Activated CD8-positive, alpha-beta T cell treated with anti-CD3 and anti-CD28 coated beads, Interleukin-2, amount 10 ng/mL, durations not matched to agents 7 days and 5 days (primary cell): ENCODE results near the gene VCAM1. TPM values are rescaled to one million over a fixed set of nuclear protein-coding genes. Genes with fewer than 3 reads are reported as not detected.

Experiments
- ATAC-seq: fragments of 150-1000 bp; cut with Tn5 transposase; one replicate; pipeline ENCODE4 v1.10.0; 2021; ENCODE audit warnings: moderate library complexity
- CTCF ChIA-PET: fragments of 350-600 bp; sonication (Branson Sonifier 250); formaldehyde crosslinking; loops from one replicate; lab custom pipeline; 2021; ENCODE audit warnings: antibody characterized with exemption; lab: Charles Lee
- POLR2A ChIA-PET: fragments of 350-600 bp; sonication (Branson Sonifier 250); formaldehyde crosslinking; loops from one replicate; lab custom pipeline; 2021; ENCODE audit warnings: antibody characterized with exemption; lab: Charles Lee
- DNase-seq: peaks from one replicate; pipeline ENCODE4 v3.0.0-alpha.2; 2020
- H3K27ac Mint-ChIP-seq: one replicate; pipeline ENCODE4 v1.8.0; 2021; ENCODE audit warnings: mild to moderate bottlenecking, mixed read lengths
- H3K27me3 Mint-ChIP-seq: one replicate; pipeline ENCODE4 v1.8.0; 2021; ENCODE audit warnings: low read depth, mixed read lengths
- H3K36me3 Mint-ChIP-seq: one replicate; pipeline ENCODE4 v1.8.0; 2021; ENCODE audit warnings: low read depth, mixed read lengths
- H3K4me1 Mint-ChIP-seq: one replicate; pipeline ENCODE4 v1.8.0; 2021; ENCODE audit warnings: low read depth, mixed read lengths
- H3K4me3 Mint-ChIP-seq: one replicate; pipeline ENCODE4 v1.8.0; 2021; ENCODE audit warnings: mild to moderate bottlenecking, mixed read lengths
- H3K9me3 Mint-ChIP-seq: one replicate; pipeline ENCODE4 v1.8.0; 2022; ENCODE audit warnings: mixed read lengths; ENCODE audit not compliant: insufficient read depth
- total RNA-seq, 2 experiments: library from RNA; stranded (reverse); gene quantifications; one replicate each; pipeline ENCODE4 v1.2.3, GENCODE V29; 2021

Gene VCAM1
- total RNA-seq, 2 experiments from 2014 or later, result 0.08 to 0.11 TPM

DNA sequence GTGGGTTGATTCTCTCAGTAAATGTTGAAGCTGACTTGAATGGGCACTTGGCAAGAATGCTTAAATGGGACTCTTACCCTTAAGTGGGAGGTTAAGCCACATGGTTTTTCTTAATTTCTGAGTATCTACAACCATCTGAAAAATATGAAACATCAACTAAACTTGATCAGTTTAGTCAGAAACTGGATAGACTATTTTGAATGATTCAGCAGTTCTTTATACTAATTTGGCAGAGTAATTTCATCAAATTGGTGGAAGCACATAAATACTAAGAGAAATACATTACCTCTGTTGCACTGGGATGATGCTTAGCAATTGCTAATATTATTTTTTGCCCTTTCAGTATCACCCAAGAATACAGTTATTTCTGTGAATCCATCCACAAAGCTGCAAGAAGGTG is 4.7 kb downstream of the VCAM1 start:
- POLR2A ChIA-PET, result no interaction called here

GRCh38 chr1:100730130-100730529 is 10.6 kb downstream of the VCAM1 start:
- no peaks in the 10 kb centered on the region for H3K36me3 Mint-ChIP-seq
- POLR2A ChIA-PET, result no interaction called here
- CTCF ChIA-PET, result no interaction called here

More for the DNA sequence above, 4.7 kb downstream of the VCAM1 start:
- Mint-ChIP-seq H3K9me3 (no peaks in the 10 kb centered on the region), H3K27me3 (peaks cover 44% of the 10 kb centered on the region), H3K4me3 (no peak overlapping the region), H3K4me1 (peaks cover 2% of the 10 kb centered on the region), H3K36me3 (no peaks in the 10 kb centered on the region), H3K27ac (no peak overlapping the region)
- ATAC-seq, result no peak
- CTCF ChIA-PET, result interaction anchor here (0.8 kb wide), 1 partner anchor 87 kb away, joined by 3 read pairs; no protein-coding TSS in a partner anchor
- DNase-seq, result no peak

GRCh38 chr1:100731309-100731708 is 11.8 kb downstream of the VCAM1 start:
- H3K36me3 Mint-ChIP-seq, result no peaks in the 10 kb centered on the region
- H3K27ac Mint-ChIP-seq, result no peak overlapping the region
- POLR2A ChIA-PET, result no interaction called here
- DNase-seq (no peak), ATAC-seq (no peak)
- peaks cover 20% of the 10 kb centered on the region for H3K27me3 Mint-ChIP-seq
- no peak overlapping the region for H3K4me3 Mint-ChIP-seq
- no peaks in the 10 kb centered on the region for H3K4me1 Mint-ChIP-seq
- CTCF ChIA-PET, result no interaction called here
- H3K9me3 Mint-ChIP-seq, result no peaks in the 10 kb centered on the region

More at GRCh38 chr1:100730130-100730529, 10.6 kb downstream of the VCAM1 start:
- no peak for DNase-seq
- ATAC-seq, result no peak
- no peak overlapping the region for H3K4me3 Mint-ChIP-seq
- H3K27ac Mint-ChIP-seq, result no peak overlapping the region
- H3K27me3 Mint-ChIP-seq, result peaks cover 24% of the 10 kb centered on the region
- no peaks in the 10 kb centered on the region for H3K9me3 Mint-ChIP-seq
- no peaks in the 10 kb centered on the region for H3K4me1 Mint-ChIP-seq

GRCh38 chr1:100731758-100732157 is 12.2 kb downstream of the VCAM1 start:
- H3K9me3 Mint-ChIP-seq, result no peaks in the 10 kb centered on the region
- H3K36me3 Mint-ChIP-seq, result no peaks in the 10 kb centered on the region
- H3K27me3 Mint-ChIP-seq, result peaks cover 17% of the 10 kb centered on the region
- no peaks in the 10 kb centered on the region for H3K4me1 Mint-ChIP-seq
- POLR2A ChIA-PET, result no interaction called here
- ATAC-seq (no peak), DNase-seq (no peak)
- CTCF ChIA-PET, result no interaction called here
- no peak overlapping the region for H3K27ac Mint-ChIP-seq
- no peak overlapping the region for H3K4me3 Mint-ChIP-seq

- H3K9me3 Mint-ChIP-seq, result no peaks in the 10 kb centered on the region
- no peaks in the 10 kb centered on the region for H3K4me1 Mint-ChIP-seq
- no peak for DNase-seq
- H3K4me3 Mint-ChIP-seq, result no peak overlapping the region
- ATAC-seq, result no peak
- peaks cover 9% of the 10 kb centered on the region for H3K27me3 Mint-ChIP-seq
- POLR2A ChIA-PET, result no interaction called here
- CTCF ChIA-PET, result interaction anchor here (1.7 to 2.1 kb wide), 2 partner anchors 14 to 18 kb away, joined by 4 to 6 read pairs; no protein-coding TSS in a partner anchor
- no peak overlapping the region for H3K27ac Mint-ChIP-seq
- H3K36me3 Mint-ChIP-seq, result no peaks in the 10 kb centered on the region
Observed at GRCh38 chr1:100734676-100735075, 15.1 kb downstream of the VCAM1 start.

DNA sequence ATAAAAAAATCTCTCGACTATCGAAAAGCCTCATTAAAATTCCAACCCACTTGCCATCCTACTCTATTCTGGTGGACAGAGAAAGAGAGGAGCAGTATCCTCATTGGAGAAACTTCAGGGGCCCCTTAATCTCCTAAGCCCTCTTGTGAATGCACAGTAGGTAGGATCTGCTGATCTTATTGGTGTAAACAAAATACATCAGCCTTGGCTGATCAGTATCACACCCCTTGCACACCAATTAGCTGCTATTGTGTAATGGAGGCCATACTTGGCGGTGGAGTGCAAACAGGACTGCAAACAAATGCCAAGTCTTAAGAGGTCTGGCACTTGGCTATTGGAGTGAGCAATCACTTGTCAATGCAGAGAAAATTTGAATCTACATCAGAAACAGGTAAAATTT is 15.7 kb downstream of the VCAM1 start:
- peaks cover 8% of the 10 kb centered on the region for H3K27me3 Mint-ChIP-seq
- H3K9me3 Mint-ChIP-seq, result no peaks in the 10 kb centered on the region
- DNase-seq, result no peak
- ChIA-PET POLR2A (no interaction called here), CTCF (no interaction called here)
- H3K4me1 Mint-ChIP-seq, result no peaks in the 10 kb centered on the region
- no peak overlapping the region for H3K4me3 Mint-ChIP-seq
- H3K36me3 Mint-ChIP-seq, result no peaks in the 10 kb centered on the region
- no peak for ATAC-seq
- H3K27ac Mint-ChIP-seq, result no peak overlapping the region

DNA sequence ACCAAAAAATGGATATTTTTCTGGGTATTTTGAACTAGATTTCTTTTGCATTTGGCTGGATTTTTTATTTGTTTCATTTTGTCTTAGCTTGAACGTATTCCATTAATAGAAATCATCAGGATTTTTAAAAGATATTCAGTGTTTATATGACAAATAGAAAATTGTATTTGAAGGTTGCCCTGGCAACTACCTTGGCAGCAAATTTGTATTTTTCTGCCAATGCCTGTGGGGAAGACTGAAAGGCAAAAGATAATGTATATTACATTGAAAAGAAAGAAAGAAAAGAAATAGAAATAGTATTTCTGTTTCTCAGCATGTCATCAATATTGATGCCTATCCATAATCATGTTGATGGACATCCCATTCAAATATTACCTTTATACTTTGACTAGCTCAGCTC is 16.8 kb downstream of the VCAM1 start:
- Mint-ChIP-seq H3K4me1 (no peaks in the 10 kb centered on the region), H3K36me3 (no peaks in the 10 kb centered on the region), H3K27me3 (peaks cover 6% of the 10 kb centered on the region), H3K27ac (no peak overlapping the region), H3K4me3 (no peak overlapping the region), H3K9me3 (no peaks in the 10 kb centered on the region)
- ATAC-seq, result no peak
- POLR2A ChIA-PET, result no interaction called here
- CTCF ChIA-PET, result no interaction called here
- no peak for DNase-seq

GRCh38 chr1:100736746-100737145 is 17.2 kb downstream of the VCAM1 start:
- no peak for DNase-seq
- ChIA-PET CTCF (no interaction called here), POLR2A (no interaction called here)
- H3K9me3 Mint-ChIP-seq, result no peaks in the 10 kb centered on the region
- no peaks in the 10 kb centered on the region for H3K4me1 Mint-ChIP-seq
- no peak for ATAC-seq
- no peak overlapping the region for H3K27ac Mint-ChIP-seq
- no peaks in the 10 kb centered on the region for H3K36me3 Mint-ChIP-seq
- no peak overlapping the region for H3K4me3 Mint-ChIP-seq
- H3K27me3 Mint-ChIP-seq, result peaks cover 6% of the 10 kb centered on the region

DNA sequence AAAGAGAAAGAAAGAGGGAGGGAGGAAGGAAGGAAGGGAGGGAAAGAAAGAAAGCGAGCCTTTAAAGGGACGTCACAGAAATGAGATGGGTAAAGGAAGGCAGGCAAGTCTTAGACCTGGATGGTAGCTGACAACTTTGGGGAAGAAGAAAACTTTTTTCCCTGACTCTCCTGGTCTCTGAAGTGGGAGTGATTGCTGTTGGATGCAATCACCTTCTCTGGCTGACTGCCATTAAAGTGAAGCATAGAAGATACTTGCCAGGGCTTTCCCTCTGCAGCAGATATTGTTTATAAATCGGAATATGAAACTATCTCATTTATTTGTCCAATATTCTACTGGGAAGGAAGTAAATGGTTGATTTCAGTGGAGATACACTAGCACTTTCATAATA is 27.0 kb downstream of the VCAM1 start:
- no peak for ATAC-seq
- ChIA-PET CTCF (interaction anchor here (0.6 kb wide), 1 partner anchor 36 kb away, joined by 4 read pairs; no protein-coding TSS in a partner anchor), POLR2A (no interaction called here)

GRCh38 chr1:100747771-100748170 is 28.2 kb downstream of the VCAM1 start:
- H3K4me1 Mint-ChIP-seq, result peaks cover 14% of the 10 kb centered on the region
- no peaks in the 10 kb centered on the region for H3K36me3 Mint-ChIP-seq
- ChIA-PET CTCF (no interaction called here), POLR2A (no interaction called here)
- H3K9me3 Mint-ChIP-seq, result no peaks in the 10 kb centered on the region
- no peak overlapping the region for H3K27ac Mint-ChIP-seq
- H3K27me3 Mint-ChIP-seq, result peaks cover 13% of the 10 kb centered on the region
- H3K4me3 Mint-ChIP-seq, result no peak overlapping the region
- ATAC-seq (no peak), DNase-seq (no peak)

More for the DNA sequence above, 27.0 kb downstream of the VCAM1 start:
- no peaks in the 10 kb centered on the region for H3K36me3 Mint-ChIP-seq
- H3K27ac Mint-ChIP-seq, result no peak overlapping the region
- H3K4me1 Mint-ChIP-seq, result peaks cover 14% of the 10 kb centered on the region
- H3K4me3 Mint-ChIP-seq, result no peak overlapping the region
- DNase-seq, result no peak
- peaks cover 12% of the 10 kb centered on the region for H3K27me3 Mint-ChIP-seq
- no peaks in the 10 kb centered on the region for H3K9me3 Mint-ChIP-seq

- no peak for DNase-seq
- ChIA-PET POLR2A (interaction anchor here (0.5 kb wide), 1 partner anchor 29 kb away, joined by 3 read pairs; no protein-coding TSS in a partner anchor), CTCF (interaction anchor here (1.5 kb wide), 1 partner anchor 113 kb away, joined by 3 read pairs; no protein-coding TSS in a partner anchor)
- H3K9me3 Mint-ChIP-seq, result no peaks in the 10 kb centered on the region
- peaks cover 14% of the 10 kb centered on the region for H3K4me1 Mint-ChIP-seq
- H3K27ac Mint-ChIP-seq, result no peak overlapping the region
- H3K36me3 Mint-ChIP-seq, result no peaks in the 10 kb centered on the region
- ATAC-seq, result no peak
- no peak overlapping the region for H3K4me3 Mint-ChIP-seq
- peaks cover 15% of the 10 kb centered on the region for H3K27me3 Mint-ChIP-seq
Observed at GRCh38 chr1:100750005-100750885, 30.7 kb downstream of the VCAM1 start.

- H3K36me3 Mint-ChIP-seq, result no peaks in the 10 kb centered on the region
- H3K4me3 Mint-ChIP-seq, result no peak overlapping the region
- H3K9me3 Mint-ChIP-seq, result no peaks in the 10 kb centered on the region
- H3K4me1 Mint-ChIP-seq, result no peaks in the 10 kb centered on the region
- H3K27ac Mint-ChIP-seq, result no peak overlapping the region
- no peak for ATAC-seq
- no peak for DNase-seq
- peaks cover 12% of the 10 kb centered on the region for H3K27me3 Mint-ChIP-seq
- ChIA-PET POLR2A (no interaction called here), CTCF (no interaction called here)
Observed at GRCh38 chr1:100752791-100753190, 33.2 kb downstream of the VCAM1 start.
